Tibial artery (tissue), 4 donors: ENCODE measurements around the gene BLZF1.
"Not testable (repeated sequence)": the region's sequence is repeated elsewhere in the genome, so short reads cannot be mapped to it uniquely, and the experiment has no call there.

Experiments
- DNase-seq, 2 donors: peaks; one replicate each; pipeline ENCODE4 v3.0.0-alpha.2; 2019
- H3K27ac ChIP-seq, 2 donors: fragments of 200-600 bp; sonication (generic) in 1 of 2; 1 replicate in 1 of 2; 2 replicates in 1 of 2; pipeline ENCODE4 v1.5.1; 2018 to 2019; ENCODE audit warnings: mild to moderate bottlenecking in 1 of 2
- H3K27me3 ChIP-seq, 2 donors: fragments of 200-600 bp; sonication (generic) in 1 of 2; one replicate each; pipeline versions ENCODE4 v1.5.1 to v1.6.0; 2016 to 2019
- H3K36me3 ChIP-seq, 3 donors: fragments of 200-600 bp; sonication (generic) in 2 of 3; one replicate each; pipeline ENCODE4 v1.5.1; 2016 to 2019; ENCODE audit warnings: mild to moderate bottlenecking in 2 of 3
- H3K4me1 ChIP-seq, 4 donors: fragments of 200-600 bp; sonication (generic) in 2 of 4; 1 replicate in 3 of 4; 2 replicates in 1 of 4; pipeline ENCODE4 v1.5.1; 2016 to 2019
- H3K4me3 ChIP-seq, 2 donors: fragments of 200-600 bp; sonication (generic) in 1 of 2; 1 replicate in 1 of 2; 2 replicates in 1 of 2; pipeline ENCODE4 v1.5.1; 2018 to 2019; ENCODE audit warnings: mild to moderate bottlenecking in 2 of 2
- H3K9me3 ChIP-seq, 3 donors: fragments of 200-600 bp; sonication (generic) in 1 of 3; one replicate each; pipeline ENCODE4 v1.5.1; 2016 to 2019
- CTCF ChIP-seq, 2 experiments: fragments of 200-600 bp in 1 of 2; fragments of 450-650 bp in 1 of 2; IDR thresholded peaks; one replicate each; pipeline ENCODE4 v1.5.1; 2017 to 2019; ENCODE audit warnings: antibody characterized with exemption in 2 of 2, mild to moderate bottlenecking in 1 of 2, moderate library complexity in 1 of 2
- intact Hi-C: fragments of 100-400 bp; cut with DNase I; formaldehyde crosslinking; loops from one replicate; pipeline ENCODE4 v1.15.0; 2023; ENCODE audit warnings: low total_unique reads

Gene BLZF1

GRCh38 chr1:169381162-169381561, 13.2 kb downstream of the BLZF1 start:
- H3K4me1 ChIP-seq, result no peaks in the 10 kb centered on the region
- intact Hi-C loops, result loop anchor here (5.0 kb wide), 1 partner anchor 116 kb away; no protein-coding TSS in a partner anchor
- peaks cover 59 to 82% (median 70%) of the 10 kb centered on the region in 3 donors for H3K36me3 ChIP-seq
- no peaks in the 10 kb centered on the region for H3K9me3 ChIP-seq
- H3K27me3 ChIP-seq, result no peaks in the 10 kb centered on the region
- no peak for TF ChIP-seq CTCF (IDR thresholded peaks at IDR 0.05)
- no peak overlapping the region for H3K4me3 ChIP-seq
- no peak for DNase-seq
- no peak overlapping the region for H3K27ac ChIP-seq

DNA sequence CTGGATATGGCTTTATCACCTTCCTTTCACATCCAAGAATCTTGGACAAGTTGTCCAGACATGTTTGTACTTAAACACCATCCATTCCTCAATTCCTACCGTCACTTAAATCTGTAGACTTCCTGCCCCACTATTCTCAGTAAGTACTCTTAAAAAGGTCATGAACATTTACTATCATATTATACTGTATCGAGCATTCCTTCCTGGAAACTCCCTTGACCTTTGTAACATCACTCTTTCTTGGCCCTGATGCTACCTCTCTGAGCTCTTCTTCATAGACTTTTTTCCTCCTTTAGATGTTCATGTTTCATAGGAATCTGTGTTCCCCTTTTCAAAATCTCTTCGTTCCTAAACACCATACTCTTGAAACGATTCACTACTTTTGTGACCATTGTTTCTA, 15.5 kb downstream of the BLZF1 start:
- H3K27me3 ChIP-seq, result no peaks in the 10 kb centered on the region

GRCh38 chr1:169387399-169387798, 19.4 kb downstream of the BLZF1 start:
- DNase-seq, result no peak
- Histone ChIP-seq H3K4me1 (no peaks in the 10 kb centered on the region), H3K27ac (no peak overlapping the region), H3K36me3 (peaks cover 66 to 88% (median 80%) of the 10 kb centered on the region in 3 donors), H3K4me3 (no peak overlapping the region), H3K9me3 (no peaks in the 10 kb centered on the region), H3K27me3 (no peaks in the 10 kb centered on the region)
- TF ChIP-seq CTCF (IDR thresholded peaks at IDR 0.05), result no peak
- intact Hi-C loops, result no loop called here

More for the DNA sequence above, 15.5 kb downstream of the BLZF1 start:
- Histone ChIP-seq H3K4me3 (no peak overlapping the region), H3K4me1 (no peaks in the 10 kb centered on the region), H3K9me3 (no peaks in the 10 kb centered on the region), H3K27ac (no peak overlapping the region), H3K36me3 (peaks cover 61 to 81% (median 67%) of the 10 kb centered on the region in 3 donors)
- no peak for TF ChIP-seq CTCF (IDR thresholded peaks at IDR 0.05)
- no peak for DNase-seq
- intact Hi-C loops, result loop anchor here (5.0 kb wide), 1 partner anchor 114 kb away; no protein-coding TSS in a partner anchor

DNA sequence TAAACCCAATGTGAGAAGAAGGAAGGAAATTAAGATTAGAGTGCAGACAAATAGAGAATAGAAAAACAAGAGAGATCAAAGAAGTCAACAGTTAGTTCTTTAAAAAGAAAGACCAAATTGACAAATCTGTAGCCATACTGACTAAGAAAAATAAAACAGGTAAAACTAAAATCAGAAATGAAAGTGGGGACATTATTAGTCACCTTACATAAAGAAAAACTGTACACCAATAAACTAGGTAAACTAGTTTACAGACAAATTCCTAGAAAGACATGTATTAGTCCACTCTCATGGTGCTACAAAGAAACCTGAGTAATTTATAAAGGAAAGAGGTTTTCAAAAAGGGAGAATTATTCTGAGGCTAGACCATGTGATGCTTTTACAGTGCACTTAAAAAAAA, 22.3 kb downstream of the BLZF1 start:
- no peaks in the 10 kb centered on the region for H3K4me1 ChIP-seq
- H3K9me3 ChIP-seq, result no peaks in the 10 kb centered on the region
- H3K4me3 ChIP-seq, result no peak overlapping the region
- H3K36me3 ChIP-seq, result peaks cover 63 to 89% (median 84%) of the 10 kb centered on the region in 3 donors
- no peaks in the 10 kb centered on the region for H3K27me3 ChIP-seq
- no peak for DNase-seq
- intact Hi-C loops, result no loop called here
- H3K27ac ChIP-seq, result no peak overlapping the region
- TF ChIP-seq CTCF (IDR thresholded peaks at IDR 0.05), result no peak

- Histone ChIP-seq H3K36me3 (peaks cover 68 to 82% (median 82%) of the 10 kb centered on the region in 3 donors), H3K4me1 (no peaks in the 10 kb centered on the region), H3K27me3 (no peaks in the 10 kb centered on the region), H3K27ac (no peak overlapping the region), H3K4me3 (no peak overlapping the region), H3K9me3 (no peaks in the 10 kb centered on the region)
- no peak for TF ChIP-seq CTCF (IDR thresholded peaks at IDR 0.05)
- intact Hi-C loops, result no loop called here
- DNase-seq, result no peak
These were observed 24.4 kb downstream of the BLZF1 start for GRCh38 chr1:169392406-169392805.

DNA sequence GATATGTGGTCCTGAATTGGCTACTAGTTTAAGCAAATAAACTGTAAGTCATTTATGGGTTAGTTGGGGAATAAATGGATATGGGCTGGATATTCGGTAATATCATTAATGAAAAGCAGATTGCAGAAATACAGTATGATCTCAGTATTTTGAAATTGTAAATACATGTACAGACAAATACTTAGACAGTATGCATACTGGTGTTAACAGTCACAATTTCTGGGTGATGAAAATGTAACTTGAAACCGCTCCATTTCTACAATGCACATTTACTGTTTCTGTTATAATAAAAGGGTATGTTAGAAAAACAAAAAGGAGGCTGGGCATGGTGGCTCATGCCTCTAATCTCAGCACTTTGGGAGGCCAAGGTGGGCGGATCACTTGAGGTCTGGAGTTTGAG, 28.0 kb downstream of the BLZF1 start:
- TF ChIP-seq CTCF (IDR thresholded peaks at IDR 0.05), result no peak
- no peak for DNase-seq
- peaks cover 33 to 67% (median 50%) of the 10 kb centered on the region in 3 donors for H3K36me3 ChIP-seq
- H3K9me3 ChIP-seq, result peaks cover 0 to 4% (median 2%) of the 10 kb centered on the region in 3 donors
- intact Hi-C loops, result no loop called here
- H3K27me3 ChIP-seq, result no peaks in the 10 kb centered on the region
- no peak overlapping the region for H3K4me3 ChIP-seq
- H3K27ac ChIP-seq, result no peak overlapping the region
- no peaks in the 10 kb centered on the region for H3K4me1 ChIP-seq

- H3K4me1 ChIP-seq, H3K27ac ChIP-seq, H3K27me3 ChIP-seq, intact Hi-C loops, H3K4me3 ChIP-seq, DNase-seq: not testable (repeated sequence)
- H3K9me3 ChIP-seq, result peaks cover 4 to 49% (median 39%) of the 10 kb centered on the region in 3 donors
- peaks cover 0 to 12% (median 0%) of the 10 kb centered on the region in 3 donors for H3K36me3 ChIP-seq
These were observed 34.6 kb downstream of the BLZF1 start for GRCh38 chr1:169402578-169402977.

DNA sequence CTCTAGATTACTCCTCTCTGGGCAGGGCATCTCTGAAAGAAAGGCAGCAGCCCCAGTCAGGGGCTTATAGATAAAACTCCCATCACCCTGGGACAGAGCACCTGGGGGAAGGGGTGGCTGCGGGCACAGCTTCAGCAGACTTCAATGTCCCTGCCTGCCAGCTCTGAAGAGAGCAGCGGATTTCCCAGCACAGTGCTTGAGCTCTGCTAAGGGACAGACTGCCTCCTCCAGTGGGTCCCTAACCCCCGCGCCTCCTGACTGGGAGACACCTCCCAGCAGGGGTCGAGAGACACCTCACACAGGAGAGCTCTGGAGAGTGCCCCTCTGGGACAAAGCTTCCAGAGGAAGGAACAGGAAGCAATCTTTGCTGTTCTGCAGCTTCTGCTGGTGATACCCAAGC, 40.3 kb downstream of the BLZF1 start:
- H3K4me1 ChIP-seq, intact Hi-C loops: not testable (repeated sequence)

More for the DNA sequence above, 40.3 kb downstream of the BLZF1 start:
- peaks cover 7 to 70% (median 69%) of the 10 kb centered on the region in 3 donors for H3K9me3 ChIP-seq
- not testable (repeated sequence) for DNase-seq, H3K27me3 ChIP-seq, H3K27ac ChIP-seq, H3K36me3 ChIP-seq, H3K4me3 ChIP-seq
